Body of pancreas (tissue), 4 donors: ENCODE data around the gene CARD11. TPM values are rescaled to one million over a fixed set of nuclear protein-coding genes. Genes with fewer than 3 reads are reported as not detected.

Experiments
- ATAC-seq: fragments of 150-250 bp; one replicate; pipeline ENCODE4 v1.9.1; 2016
- DNase-seq, 4 donors: peaks; one replicate each; pipeline ENCODE4 v3.0.0-alpha.2; 2019
- H3K27ac ChIP-seq, 4 donors: fragments of 200-600 bp; sonication (generic); 1 replicate in 3 of 4; 2 replicates in 1 of 4; pipeline versions ENCODE4 v1.5.1 to v1.6.1; 2016 to 2019; ENCODE audit warnings: mild to moderate bottlenecking in 1 of 4, mixed read lengths in 1 of 4, moderate library complexity in 1 of 4
- H3K27me3 ChIP-seq, 2 donors: fragments of 200-600 bp; sonication (generic); one replicate each; pipeline ENCODE4 v1.6.0; 2016; ENCODE audit warnings: mild to moderate bottlenecking in 1 of 2
- H3K36me3 ChIP-seq, 2 donors: fragments of 200-600 bp; sonication (generic); replicated peaks in 1 of 2; 2 replicates each; pipeline ENCODE4 v1.5.1; 2016; ENCODE audit warnings: low read depth in 2 of 2; ENCODE audit not compliant: insufficient read depth in 1 of 2
- H3K4me1 ChIP-seq: fragments of 200-600 bp; sonication (generic); one replicate; pipeline ENCODE4 v1.6.0; 2016
- H3K4me3 ChIP-seq, 2 donors: fragments of 200-600 bp; sonication (generic); 1 replicate in 1 of 2; 2 replicates in 1 of 2; pipeline ENCODE4 v1.5.1; 2016 to 2019
- H3K9me3 ChIP-seq, 3 donors: fragments of 200-600 bp; sonication (generic); 1 replicate in 2 of 3; 2 replicates in 1 of 3; pipeline ENCODE4 v1.5.1; 2016
- POLR2A ChIP-seq, 3 donors: fragments of 450-650 bp; IDR thresholded peaks; one replicate each; pipeline ENCODE4 v1.6.1; 2016; ENCODE audit warnings: antibody characterized with exemption in 3 of 3, mild to moderate bottlenecking in 2 of 3
- WGBS, 2 donors: methylation state at CpG; one replicate each; pipeline ENCODE4 v1.1.5; 2017; 5-methylcytosine and 5-hydroxymethylcytosine counted together
- intact Hi-C: fragments of 100-400 bp; cut with DNase I; formaldehyde crosslinking; loops from one replicate; pipeline ENCODE4 v1.15.1; 2023
- total RNA-seq, 2 donors: library from RNA; depleted of rRNA; stranded (reverse); fragments of >200 nt; gene quantifications; one replicate each; pipeline ENCODE4 v1.1.0, GENCODE V29; 2016
- TF ChIP-seq, protein P1 (sequence below), 7 experiments: fragments of 450-650 bp in 4 of 7; fragments of 200-600 bp in 3 of 7; sonication (generic) in 3 of 7; IDR thresholded peaks; one replicate each; pipeline ENCODE4 v1.5.1; 2016 to 2019; ENCODE audit warnings: antibody characterized with exemption in 7 of 7

The CARD11 gene
- total RNA-seq, 2 donors from 2014 or later: 2.0 to 3.4 TPM

DNA sequence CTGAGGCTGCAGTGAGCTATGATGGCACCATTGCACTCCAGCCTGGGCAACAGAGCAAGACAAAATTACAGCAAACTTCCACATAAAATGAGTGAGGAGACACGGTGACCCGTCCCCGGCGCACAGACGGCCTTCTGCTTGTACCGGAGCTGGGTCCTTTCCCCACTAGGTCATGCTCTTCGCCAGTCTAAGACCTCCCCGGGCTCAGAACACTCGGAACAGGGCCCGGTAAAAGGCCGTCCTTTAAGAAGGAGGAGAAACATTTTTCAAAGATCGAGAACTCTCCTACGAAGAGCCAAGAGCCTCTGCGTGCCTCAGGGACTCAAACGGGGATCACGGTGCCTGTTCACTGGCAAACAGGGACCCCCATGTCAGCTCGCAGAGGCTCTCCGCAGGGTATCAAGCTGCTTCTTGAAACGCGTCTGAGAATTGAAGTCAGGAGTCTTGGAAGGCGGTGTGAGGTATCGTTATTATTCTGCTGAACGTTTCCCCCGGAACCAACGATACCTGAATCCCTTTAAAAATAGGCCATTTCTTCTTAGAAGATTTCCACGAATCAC, 9.0 kb downstream of the CARD11 start:
- DNase-seq: no peak

DNA sequence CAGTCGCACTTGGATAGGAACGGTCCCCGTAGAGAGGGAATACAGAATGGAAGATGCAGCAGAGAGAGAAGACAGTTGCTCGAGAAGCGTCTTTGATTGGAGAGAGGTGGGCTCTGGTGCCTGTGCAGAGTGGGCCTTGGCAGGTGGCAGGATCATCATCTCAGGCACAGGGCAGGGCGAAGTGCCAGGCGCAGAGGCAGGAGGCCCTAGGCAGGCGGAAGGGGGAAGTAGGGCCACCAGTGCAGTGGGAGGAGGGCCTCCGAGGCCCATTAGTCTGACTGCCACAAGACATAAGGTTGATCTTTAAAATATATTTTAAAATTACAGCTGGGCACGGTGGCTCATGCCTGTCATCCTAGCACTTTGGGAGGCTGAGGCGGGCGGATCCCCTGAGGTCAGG, 10.1 kb downstream of the CARD11 start:
- no peak overlapping the region for H3K4me3 ChIP-seq
- DNase-seq: no peak
- intact Hi-C loops: no loop called here
- ATAC-seq: no peak
- no peaks in the 10 kb centered on the region for H3K27me3 ChIP-seq
- no peak overlapping the region for H3K27ac ChIP-seq
- WGBS, 2 donors: 64 to 81% methylated on average over 12 of the region's 12 CpGs
- no peaks in the 10 kb centered on the region for H3K9me3 ChIP-seq
- no peak for TF ChIP-seq POLR2A (IDR thresholded peaks at IDR 0.05)
- TF ChIP-seq, protein P1, sequence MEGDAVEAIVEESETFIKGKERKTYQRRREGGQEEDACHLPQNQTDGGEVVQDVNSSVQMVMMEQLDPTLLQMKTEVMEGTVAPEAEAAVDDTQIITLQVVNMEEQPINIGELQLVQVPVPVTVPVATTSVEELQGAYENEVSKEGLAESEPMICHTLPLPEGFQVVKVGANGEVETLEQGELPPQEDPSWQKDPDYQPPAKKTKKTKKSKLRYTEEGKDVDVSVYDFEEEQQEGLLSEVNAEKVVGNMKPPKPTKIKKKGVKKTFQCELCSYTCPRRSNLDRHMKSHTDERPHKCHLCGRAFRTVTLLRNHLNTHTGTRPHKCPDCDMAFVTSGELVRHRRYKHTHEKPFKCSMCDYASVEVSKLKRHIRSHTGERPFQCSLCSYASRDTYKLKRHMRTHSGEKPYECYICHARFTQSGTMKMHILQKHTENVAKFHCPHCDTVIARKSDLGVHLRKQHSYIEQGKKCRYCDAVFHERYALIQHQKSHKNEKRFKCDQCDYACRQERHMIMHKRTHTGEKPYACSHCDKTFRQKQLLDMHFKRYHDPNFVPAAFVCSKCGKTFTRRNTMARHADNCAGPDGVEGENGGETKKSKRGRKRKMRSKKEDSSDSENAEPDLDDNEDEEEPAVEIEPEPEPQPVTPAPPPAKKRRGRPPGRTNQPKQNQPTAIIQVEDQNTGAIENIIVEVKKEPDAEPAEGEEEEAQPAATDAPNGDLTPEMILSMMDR (IDR thresholded peaks at IDR 0.05): no peak
- no peaks in the 10 kb centered on the region for H3K36me3 ChIP-seq
- H3K4me1 ChIP-seq: no peaks in the 10 kb centered on the region

More for the DNA sequence above, 9.0 kb downstream of the CARD11 start:
- H3K4me3 ChIP-seq: no peak overlapping the region
- no peaks in the 10 kb centered on the region for H3K9me3 ChIP-seq
- no peak overlapping the region for H3K27ac ChIP-seq
- intact Hi-C loops: no loop called here
- no peaks in the 10 kb centered on the region for H3K4me1 ChIP-seq
- ATAC-seq: no peak
- no peaks in the 10 kb centered on the region for H3K27me3 ChIP-seq
- 92 to 94% methylated on average over 24 to 26 of the region's 26 CpGs for WGBS, 2 donors
- H3K36me3 ChIP-seq: no peaks in the 10 kb centered on the region
- TF ChIP-seq, protein P1 (IDR thresholded peaks at IDR 0.05): no peak
- no peak for TF ChIP-seq POLR2A (IDR thresholded peaks at IDR 0.05)

DNA sequence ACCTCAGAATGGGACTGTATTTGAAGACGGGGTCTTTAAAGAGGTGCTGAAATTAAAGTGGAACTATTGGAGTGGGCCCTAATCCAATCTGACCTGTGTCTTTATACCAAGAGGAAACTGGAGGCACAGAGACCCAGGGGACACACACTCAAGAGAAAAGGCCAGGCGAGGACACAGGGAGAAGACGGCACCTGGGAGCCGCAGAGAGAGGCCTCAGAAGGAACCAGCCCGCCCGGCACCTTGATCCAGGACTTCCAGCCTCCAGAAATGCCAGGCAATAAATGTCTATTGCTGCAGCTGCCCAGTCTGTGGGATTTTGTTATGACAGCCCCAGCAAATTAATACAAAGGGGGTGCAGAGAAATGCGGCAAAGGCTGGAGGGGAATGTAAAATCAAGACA, 10.5 kb downstream of the CARD11 start:
- TF ChIP-seq POLR2A (IDR thresholded peaks at IDR 0.05): no peak
- TF ChIP-seq, protein P1 (IDR thresholded peaks at IDR 0.05): no peak
- ATAC-seq: no peak
- Histone ChIP-seq H3K4me3 (no peak overlapping the region), H3K9me3 (no peaks in the 10 kb centered on the region), H3K27me3 (no peaks in the 10 kb centered on the region), H3K4me1 (peaks cover 3% of the 10 kb centered on the region), H3K36me3 (no peaks in the 10 kb centered on the region), H3K27ac (no peak overlapping the region)
- no peak for DNase-seq
- intact Hi-C loops: no loop called here
- WGBS, 2 donors: 72 to 74% methylated on average over 7 of the region's 7 CpGs

DNA sequence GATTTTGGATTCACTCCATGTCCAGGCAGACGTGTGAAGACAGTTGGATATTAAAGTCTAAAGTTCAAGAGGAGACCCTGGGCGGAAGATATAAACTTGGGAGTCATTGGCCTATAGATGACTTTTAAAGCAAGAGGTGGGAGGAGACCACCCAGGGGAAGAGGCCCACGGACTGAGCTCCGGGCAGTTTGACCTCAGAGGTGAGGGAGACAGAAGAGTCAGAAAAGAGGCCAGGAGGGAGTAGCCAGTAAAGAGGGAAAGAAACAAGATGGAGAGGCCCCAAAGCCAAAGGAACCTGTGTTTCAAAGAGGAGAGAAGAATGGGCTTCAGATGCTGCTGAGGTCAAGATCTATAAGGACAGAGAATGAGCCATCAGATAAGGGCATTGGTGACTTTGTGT, 11.4 kb downstream of the CARD11 start:
- no peak overlapping the region for H3K4me3 ChIP-seq
- H3K4me1 ChIP-seq: peaks cover 7% of the 10 kb centered on the region
- TF ChIP-seq POLR2A (IDR thresholded peaks at IDR 0.05): no peak
- TF ChIP-seq, protein P1 (IDR thresholded peaks at IDR 0.05): no peak
- ATAC-seq: no peak
- 76 to 84% methylated on average over 4 of the region's 4 CpGs for WGBS, 2 donors
- H3K9me3 ChIP-seq: no peaks in the 10 kb centered on the region
- H3K27ac ChIP-seq: no peak overlapping the region
- no peaks in the 10 kb centered on the region for H3K27me3 ChIP-seq
- no peaks in the 10 kb centered on the region for H3K36me3 ChIP-seq
- intact Hi-C loops: no loop called here
- no peak for DNase-seq

DNA sequence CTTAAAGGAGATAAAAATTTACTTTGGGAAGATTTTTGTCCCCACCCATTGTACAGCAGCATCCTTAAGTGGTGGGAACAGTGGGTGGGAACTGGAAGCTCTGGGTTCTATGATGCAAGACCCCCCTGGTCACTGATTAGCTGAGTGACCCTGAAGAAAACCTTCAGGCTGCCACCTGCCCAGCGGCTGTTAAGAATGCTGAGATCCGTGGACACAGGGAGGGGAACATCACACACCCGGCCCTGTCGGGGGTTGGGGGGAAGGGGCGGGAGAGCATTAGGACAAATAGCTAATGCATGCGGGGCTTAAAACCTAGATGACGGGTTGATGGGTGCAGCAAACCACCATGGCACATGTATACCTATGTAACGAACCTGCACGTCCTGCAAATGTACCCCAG, 14.5 kb downstream of the CARD11 start:
- no peaks in the 10 kb centered on the region for H3K27me3 ChIP-seq
- H3K4me3 ChIP-seq: no peak overlapping the region
- H3K36me3 ChIP-seq: no peaks in the 10 kb centered on the region
- DNase-seq (no peak), ATAC-seq (no peak)
- peaks cover 7% of the 10 kb centered on the region for H3K4me1 ChIP-seq
- intact Hi-C loops: no loop called here
- H3K27ac ChIP-seq: no peak overlapping the region
- no peaks in the 10 kb centered on the region for H3K9me3 ChIP-seq
- TF ChIP-seq POLR2A (IDR thresholded peaks at IDR 0.05): no peak
- TF ChIP-seq, protein P1 (IDR thresholded peaks at IDR 0.05): no peak
- WGBS, 2 donors: 28 to 29% methylated on average over 8 to 9 of the region's 9 CpGs
